ES-I3 (cell line): ENCODE results near the gene EXTL2.

Experiments
- H3K36me3 ChIP-seq: 2 replicates; pipeline ENCODE4 v1.6.1; 2013; ENCODE audit warnings: mild to moderate bottlenecking, low read length, control low read depth, moderate library complexity; ENCODE audit not compliant: insufficient read depth
- H3K4me1 ChIP-seq: 2 replicates; pipeline ENCODE4 v1.6.1; 2013; ENCODE audit warnings: mild to moderate bottlenecking, control low read depth, low read length; ENCODE audit not compliant: insufficient read depth
- H3K9ac ChIP-seq: 2 replicates; pipeline ENCODE4 v1.6.1; 2013; ENCODE audit warnings: low read depth, mild to moderate bottlenecking, low read length, moderate library complexity
- H3K9me3 ChIP-seq: 2 replicates; pipeline ENCODE4 v1.6.1; 2013; ENCODE audit warnings: mild to moderate bottlenecking, low read length, moderate library complexity; ENCODE audit not compliant: control insufficient read depth, insufficient read depth

The EXTL2 gene

DNA sequence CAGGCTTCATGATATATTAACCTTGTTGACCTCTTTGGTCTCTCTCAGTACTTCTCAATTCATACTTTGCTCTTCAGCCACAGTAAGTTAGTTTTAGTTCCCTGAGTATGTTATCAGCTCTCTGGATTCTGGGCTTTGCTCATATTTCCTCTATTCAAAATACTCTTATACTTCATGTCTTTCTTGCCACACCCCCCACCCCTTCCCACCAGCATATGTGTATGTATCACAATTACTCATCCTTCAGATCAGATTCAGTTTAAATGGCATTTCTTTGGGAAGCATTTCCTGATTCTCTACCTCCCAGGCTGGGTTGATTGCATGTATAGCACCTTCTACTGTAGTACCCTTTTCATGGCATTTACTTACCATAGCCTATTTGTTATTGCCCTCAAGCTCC lies 29.6 kb upstream of the EXTL2 start:
- H3K4me1 ChIP-seq, result no peaks in the 10 kb centered on the region
- H3K9me3 ChIP-seq, result no peaks in the 10 kb centered on the region
- H3K9ac ChIP-seq, result no peak overlapping the region
- H3K36me3 ChIP-seq, result no peaks in the 10 kb centered on the region; the same call in 1 of the 2 replicates

DNA sequence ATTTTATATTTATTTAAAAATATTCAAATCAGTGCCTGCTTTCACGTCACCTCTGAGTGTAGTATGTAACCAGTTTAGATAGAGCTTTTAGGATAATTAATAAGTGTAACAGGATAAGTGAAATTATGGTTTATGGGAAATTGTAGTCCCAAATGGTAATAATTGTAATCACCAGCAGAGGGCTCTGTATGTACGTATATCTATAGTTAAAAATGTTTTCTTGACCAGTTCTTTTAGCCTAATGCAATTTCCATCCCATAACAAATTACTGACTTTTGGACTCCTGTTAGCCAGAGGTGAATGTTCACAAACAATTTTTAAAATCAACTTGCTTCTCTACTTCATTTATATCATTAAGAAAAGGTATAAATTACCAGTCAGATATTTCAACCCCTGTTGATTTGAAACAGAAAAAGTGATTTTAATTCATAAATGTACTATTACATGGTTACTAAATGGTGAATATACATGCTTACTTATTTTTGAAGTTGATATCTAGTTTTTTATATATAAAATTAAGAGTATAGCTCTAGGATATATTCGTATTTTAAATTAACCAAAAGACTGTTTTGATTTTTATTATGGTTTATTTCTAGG lies 26.6 kb upstream of the EXTL2 start:
- H3K9me3 ChIP-seq, result no peaks in the 10 kb centered on the region
- H3K9ac ChIP-seq, result no peak overlapping the region
- no peaks in the 10 kb centered on the region for H3K4me1 ChIP-seq
- H3K36me3 ChIP-seq, result no peaks in the 10 kb centered on the region; the same call in none of the 2 replicates

DNA sequence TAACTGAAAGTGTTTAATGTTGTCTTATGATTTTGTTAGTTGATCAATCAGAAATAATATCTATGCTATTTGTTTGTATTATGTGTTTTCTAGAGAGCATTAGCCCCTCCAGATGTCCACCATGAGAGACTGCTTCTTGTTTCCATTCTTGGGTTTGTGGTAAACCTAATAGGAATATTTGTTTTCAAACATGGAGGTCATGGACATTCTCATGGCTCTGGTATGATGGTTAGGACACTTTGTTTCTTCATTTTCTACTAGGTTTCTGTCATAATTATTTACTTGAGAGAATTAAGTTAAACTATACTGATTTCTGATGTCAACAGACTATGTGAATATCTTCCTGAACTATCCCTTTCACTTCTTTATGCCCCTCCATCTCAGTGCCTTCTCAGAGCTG lies 17.4 kb upstream of the EXTL2 start:
- H3K36me3 ChIP-seq, result peaks cover 10% of the 10 kb centered on the region
- no peaks in the 10 kb centered on the region for H3K9me3 ChIP-seq
- no peaks in the 10 kb centered on the region for H3K4me1 ChIP-seq
- H3K9ac ChIP-seq, result no peak overlapping the region

DNA sequence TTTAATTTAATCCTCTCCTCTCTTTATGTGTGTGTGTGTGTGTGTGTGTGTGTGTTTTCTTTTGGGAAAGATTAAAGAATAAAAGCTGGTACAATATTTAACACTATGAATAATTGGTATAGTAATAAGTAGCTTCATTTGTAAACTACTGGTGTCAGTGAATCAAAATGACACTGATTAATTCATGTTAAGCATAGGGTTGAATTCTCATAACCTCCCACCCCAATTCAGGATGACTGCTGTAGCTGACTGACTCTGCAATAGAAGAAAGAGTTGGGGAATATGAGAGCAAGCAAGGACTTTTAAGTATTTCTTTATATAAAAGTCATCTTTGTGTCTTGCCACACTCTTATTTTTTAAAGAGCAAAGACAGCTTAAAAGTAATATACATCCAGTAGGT lies 14.4 kb upstream of the EXTL2 start:
- no peak overlapping the region for H3K9ac ChIP-seq
- peaks cover 10% of the 10 kb centered on the region for H3K36me3 ChIP-seq
- no peaks in the 10 kb centered on the region for H3K9me3 ChIP-seq
- H3K4me1 ChIP-seq, result no peaks in the 10 kb centered on the region

DNA sequence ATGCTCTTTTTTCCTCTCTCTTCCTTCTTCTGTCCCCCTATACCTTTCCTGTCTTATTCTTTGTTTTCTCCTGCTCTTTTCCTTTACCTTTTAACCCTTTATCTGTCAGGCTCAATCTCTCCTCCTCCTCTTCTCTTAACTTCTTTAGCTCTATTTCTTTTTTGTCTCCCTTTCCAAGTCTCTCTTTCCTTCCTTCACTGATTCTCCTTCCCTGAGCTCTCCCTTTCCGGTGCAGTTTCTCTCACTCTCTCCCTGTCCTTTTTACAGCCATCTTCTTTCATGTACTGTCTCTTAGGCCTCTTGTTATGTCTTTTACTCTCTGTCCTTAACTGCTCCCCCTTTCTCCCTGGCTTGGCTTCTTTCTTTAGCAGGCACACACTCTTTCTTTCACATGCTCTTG lies 13.2 kb upstream of the EXTL2 start:
- Histone ChIP-seq H3K4me1 (no peaks in the 10 kb centered on the region), H3K9ac (no peak overlapping the region), H3K36me3 (peaks cover 5% of the 10 kb centered on the region; the same call in 1 of the 2 replicates), H3K9me3 (no peaks in the 10 kb centered on the region)

DNA sequence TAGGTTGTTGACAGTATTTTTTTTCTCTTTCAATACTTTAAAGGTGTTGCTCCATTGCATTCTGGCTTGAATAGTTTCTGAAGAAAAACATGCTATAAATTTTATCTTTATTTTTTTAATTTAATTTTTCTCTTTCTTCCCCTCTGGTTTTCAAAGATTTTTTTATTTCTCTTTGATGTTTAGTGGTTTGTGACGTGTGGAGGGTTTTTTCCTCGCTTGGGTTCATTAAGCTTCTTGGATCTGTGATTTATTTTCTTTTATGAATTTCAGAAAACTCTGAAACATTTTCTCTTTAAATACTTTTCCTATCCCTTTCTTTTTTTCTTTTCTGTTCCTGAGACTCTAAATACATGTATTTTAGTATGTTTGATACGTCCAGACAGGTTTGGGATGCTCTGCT lies 10.5 kb upstream of the EXTL2 start:
- Histone ChIP-seq H3K4me1 (no peaks in the 10 kb centered on the region), H3K9ac (no peak overlapping the region), H3K9me3 (no peaks in the 10 kb centered on the region), H3K36me3 (no peaks in the 10 kb centered on the region; the same call in 1 of the 2 replicates)

DNA sequence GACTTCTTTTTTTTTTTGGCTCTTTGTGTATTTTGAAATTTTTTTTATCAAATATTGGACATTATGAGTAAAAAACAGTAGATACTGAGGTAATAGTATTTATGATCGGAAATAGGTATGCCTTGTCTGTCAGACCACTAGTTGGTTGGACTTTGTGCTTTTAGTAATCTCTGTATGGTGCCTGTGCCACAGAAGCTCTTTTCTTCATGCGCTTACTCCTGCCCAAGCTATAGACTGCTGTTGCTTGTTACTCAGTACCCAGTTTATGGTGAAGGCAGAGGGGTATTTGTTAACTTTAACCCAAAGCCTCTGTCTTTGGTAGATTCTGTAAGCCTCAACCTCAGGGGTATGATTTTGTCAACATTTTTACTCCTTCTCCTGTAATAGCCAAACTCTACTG lies 9.9 kb upstream of the EXTL2 start:
- Histone ChIP-seq H3K9me3 (no peaks in the 10 kb centered on the region), H3K9ac (no peak overlapping the region), H3K36me3 (no peaks in the 10 kb centered on the region; the same call in 1 of the 2 replicates), H3K4me1 (no peaks in the 10 kb centered on the region)

DNA sequence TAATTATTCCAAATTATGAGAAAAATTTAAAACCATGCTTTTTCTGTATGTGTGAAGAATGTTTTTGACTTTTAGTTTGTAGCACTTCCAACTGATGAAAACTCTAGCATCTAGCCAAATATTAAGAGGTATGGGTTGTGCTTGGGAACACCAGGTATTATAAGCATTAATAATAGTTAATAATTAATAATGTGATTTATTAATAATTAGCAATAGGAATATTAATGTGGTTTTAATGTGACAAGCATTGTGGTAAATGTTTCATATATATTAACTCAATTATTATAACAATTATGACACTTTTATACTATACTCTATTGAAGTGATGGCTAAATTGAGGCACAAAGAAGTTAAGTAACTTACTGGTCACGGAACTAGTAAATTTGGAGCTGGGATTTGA lies 9.1 kb upstream of the EXTL2 start:
- H3K4me1 ChIP-seq, result no peaks in the 10 kb centered on the region
- no peak overlapping the region for H3K9ac ChIP-seq
- H3K9me3 ChIP-seq, result no peaks in the 10 kb centered on the region
- H3K36me3 ChIP-seq, result no peaks in the 10 kb centered on the region; the same call in 1 of the 2 replicates

DNA sequence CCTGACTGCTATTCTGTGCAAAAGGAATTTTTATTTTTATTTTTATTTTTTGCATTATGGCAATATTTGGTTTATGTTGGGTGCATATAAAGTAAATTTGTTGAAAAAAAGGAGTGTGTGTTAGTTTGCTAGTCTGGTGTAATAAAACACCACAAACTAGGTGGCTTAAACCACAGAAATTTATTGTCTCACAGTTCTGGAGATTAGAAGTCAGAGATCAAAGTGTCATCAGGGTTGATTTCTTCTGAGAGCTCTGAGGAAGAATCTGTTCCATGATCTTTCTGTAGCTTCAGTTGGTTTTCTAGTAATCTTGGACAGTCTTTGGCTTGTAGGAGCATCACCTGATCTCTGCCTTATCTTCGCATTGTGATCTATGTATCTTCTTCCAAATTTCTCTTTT lies 7.7 kb upstream of the EXTL2 start:
- H3K9ac ChIP-seq, result no peak overlapping the region
- H3K36me3 ChIP-seq, result no peaks in the 10 kb centered on the region
- H3K9me3 ChIP-seq, result no peaks in the 10 kb centered on the region
- H3K4me1 ChIP-seq, result no peaks in the 10 kb centered on the region

DNA sequence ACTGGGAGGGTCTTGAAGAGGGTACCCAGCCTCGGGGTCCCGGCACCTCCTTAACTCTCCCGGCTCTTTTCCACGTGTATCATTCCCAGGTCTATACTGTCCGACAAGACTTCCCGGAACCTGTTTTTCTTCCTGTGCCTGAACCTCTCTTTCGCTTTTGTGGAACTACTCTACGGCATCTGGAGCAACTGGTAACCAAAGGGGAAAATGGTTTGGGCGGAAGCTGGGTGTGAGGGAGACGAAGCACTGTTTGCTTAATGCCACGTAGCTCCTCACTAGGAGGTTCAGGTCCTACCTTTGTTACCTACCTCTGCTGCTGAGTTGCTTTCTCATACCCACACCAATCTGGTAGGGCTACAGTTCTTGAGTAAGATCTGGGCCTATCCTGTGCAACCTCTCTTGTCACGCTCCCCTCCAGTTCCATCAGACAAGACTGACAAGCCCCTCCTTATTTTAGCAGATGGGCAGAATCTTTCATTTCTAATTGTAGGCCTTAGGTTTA lies 1.9 kb upstream of the EXTL2 start:
- Histone ChIP-seq H3K36me3 (no peaks in the 10 kb centered on the region), H3K9ac (peak overlapping the region; percentile 97), H3K9me3 (no peaks in the 10 kb centered on the region), H3K4me1 (no peaks in the 10 kb centered on the region)

DNA sequence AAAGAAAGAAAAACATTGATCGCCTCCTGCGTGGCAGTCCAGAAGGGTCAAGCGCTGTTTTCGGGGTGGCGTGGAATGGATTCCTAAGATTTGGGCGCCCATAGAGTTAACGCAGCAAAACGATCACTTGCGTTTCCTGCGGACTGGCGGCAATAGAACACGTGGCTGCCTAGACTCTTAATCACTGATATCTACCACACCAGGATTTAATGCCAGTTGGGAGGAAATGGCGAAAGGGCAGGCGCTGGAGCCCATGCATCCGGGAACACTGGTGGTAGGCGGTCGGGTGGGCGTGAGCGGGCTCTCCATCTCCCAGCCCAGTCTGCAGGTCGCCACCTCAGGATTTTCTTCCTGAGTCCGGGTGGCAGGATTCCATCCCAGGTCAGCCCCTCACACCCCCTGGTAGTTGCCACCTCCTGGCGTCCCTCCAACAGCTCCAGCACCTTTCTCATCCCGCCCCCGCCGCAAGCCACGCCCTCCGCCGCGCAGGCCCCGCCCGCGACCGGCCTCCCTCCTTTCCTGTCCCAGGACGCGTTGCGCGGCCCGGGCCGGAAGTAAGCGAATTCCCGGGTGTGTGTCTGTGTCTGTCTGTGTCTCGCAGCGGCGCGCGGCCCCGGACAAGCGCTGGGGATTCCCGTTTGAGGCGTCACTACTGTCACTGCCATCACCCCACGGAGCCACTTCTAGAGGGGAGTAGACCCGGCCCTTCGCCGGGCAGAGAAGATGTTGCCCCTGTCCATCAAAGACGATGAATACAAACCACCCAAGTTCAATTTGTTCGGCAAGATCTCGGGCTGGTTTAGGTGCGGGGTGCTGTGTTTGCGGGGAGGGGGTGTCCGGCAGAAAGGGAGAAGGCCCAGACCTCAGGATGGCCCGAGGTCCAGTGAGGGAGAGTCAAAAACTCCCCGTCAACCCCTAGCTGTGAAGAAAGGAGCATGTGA lies 1.2 kb upstream of the EXTL2 start, which contains the start of gene SLC30A7:
Gene SLC30A7, plus strand, starts transcription at position 551 of the 941 bp plus-strand sequence. Its CDS starts 173 bp downstream, at position 724.
- Histone ChIP-seq H3K9me3 (peaks cover under 1% of the 10 kb centered on the region; the same call in 1 of the 2 replicates), H3K36me3 (peaks cover 4% of the 10 kb centered on the region; the same call in 1 of the 2 replicates), H3K9ac (peak within 1 kb of the TSS; percentile 97), H3K4me1 (no peaks in the 10 kb centered on the region)

DNA sequence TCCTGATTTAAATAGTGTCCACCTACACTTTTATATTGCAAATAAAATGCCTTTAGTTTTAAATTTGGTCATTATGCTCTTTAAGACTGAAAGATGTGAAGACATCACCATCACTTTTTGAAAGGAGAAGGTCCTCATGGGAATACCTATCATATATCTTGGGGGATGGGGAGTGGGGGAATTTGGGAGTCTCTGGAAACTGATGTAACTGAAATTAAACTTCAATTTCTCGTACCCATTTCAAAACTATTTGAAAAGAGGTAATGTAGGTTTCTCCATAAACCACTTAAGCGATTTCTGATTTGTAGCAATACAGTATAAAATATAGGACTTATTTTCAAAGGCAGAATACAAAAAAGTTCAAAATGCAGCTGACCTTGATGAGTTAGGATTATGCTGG lies 924 bp downstream of the EXTL2 start:
- Histone ChIP-seq H3K9ac (peak overlapping the region; percentile 97), H3K36me3 (peaks cover 9% of the 10 kb centered on the region; the same call in 1 of the 2 replicates), H3K4me1 (no peaks in the 10 kb centered on the region), H3K9me3 (peaks cover 21% of the 10 kb centered on the region)

DNA sequence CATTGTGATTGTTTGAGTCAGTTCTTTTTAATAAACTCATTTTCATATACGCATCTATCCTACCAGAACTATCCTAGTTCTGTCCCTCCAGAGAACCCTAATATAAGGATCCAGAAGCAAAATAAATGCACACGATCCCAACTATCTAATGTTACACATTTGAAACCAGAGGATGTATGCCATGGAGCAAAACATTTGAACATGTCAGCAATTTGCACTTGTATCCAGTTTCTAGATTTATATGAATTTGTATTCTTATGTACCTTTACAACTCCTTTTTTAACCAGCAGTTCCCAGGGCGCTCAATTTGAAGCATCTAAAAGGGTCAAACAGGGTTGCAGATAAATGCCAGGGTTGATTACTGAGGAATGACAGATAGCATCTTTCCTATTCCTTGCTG lies 2.1 kb downstream of the EXTL2 start:
- no peaks in the 10 kb centered on the region for H3K4me1 ChIP-seq
- H3K36me3 ChIP-seq, result peaks cover 9% of the 10 kb centered on the region; the same call in 1 of the 2 replicates
- H3K9ac ChIP-seq, result no peak overlapping the region
- peaks cover 22% of the 10 kb centered on the region for H3K9me3 ChIP-seq

DNA sequence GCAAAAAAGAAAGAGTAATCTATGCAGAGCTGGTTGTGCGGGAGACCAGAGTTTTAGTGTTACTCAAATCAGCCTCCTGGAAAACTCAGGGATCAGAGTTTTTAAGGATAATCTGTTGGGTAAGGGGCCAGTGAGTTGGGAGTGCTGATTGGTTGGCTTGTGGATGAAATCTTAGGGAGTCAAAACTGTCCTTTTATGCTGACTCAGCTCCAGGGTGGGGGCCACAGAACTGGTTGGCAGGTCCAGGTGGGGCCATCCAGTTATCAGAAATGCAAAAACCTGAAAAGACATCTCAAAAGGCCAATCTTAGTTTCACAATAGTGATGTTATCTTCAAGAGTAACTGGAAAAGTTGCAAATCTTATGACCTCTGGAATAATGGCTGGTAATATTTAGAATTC lies 3.3 kb downstream of the EXTL2 start:
- Histone ChIP-seq H3K9ac (no peak overlapping the region), H3K36me3 (peaks cover 9% of the 10 kb centered on the region; the same call in 1 of the 2 replicates), H3K4me1 (no peaks in the 10 kb centered on the region), H3K9me3 (peaks cover 22% of the 10 kb centered on the region)
